ENCODE data around the gene GPAT3. TPM values are rescaled to one million over a fixed set of nuclear protein-coding genes. Genes with fewer than 3 reads are reported as not detected.

GPAT3 gene
- total RNA-seq, 4 donors from 2014 or later = 4.4 to 37.5 (median 10.2) TPM

GRCh38 chr4:83606460-83606859, 70.6 kb downstream of the GPAT3 start:
- TF ChIP-seq CTCF (IDR thresholded peaks at IDR 0.05; ENCODE audit: low read depth) = no peak

DNA sequence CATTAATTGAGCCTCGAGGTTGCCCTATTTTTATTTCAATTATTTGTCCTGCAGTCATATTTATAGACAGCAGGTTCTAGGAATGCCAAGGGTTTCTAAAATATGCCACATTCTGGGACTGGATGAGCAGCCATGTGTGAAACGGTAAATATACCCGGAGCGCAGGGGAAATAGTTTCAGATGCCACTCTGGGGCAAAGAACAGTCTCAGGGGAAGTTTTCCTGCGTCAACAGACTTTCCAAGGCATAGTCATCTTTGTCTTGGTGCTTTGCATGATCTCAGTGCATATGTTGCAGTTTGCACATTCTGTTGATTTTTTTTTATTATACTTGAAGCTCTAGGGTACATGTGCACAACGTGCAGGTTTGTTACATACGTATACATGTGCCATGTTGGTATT, 71.0 kb downstream of the GPAT3 start:
- TF ChIP-seq CTCF (IDR thresholded peaks at IDR 0.05; ENCODE audit: low read depth) = no peak

GRCh38 chr4:83609365-83609764, 73.5 kb downstream of the GPAT3 start:
- TF ChIP-seq CTCF (IDR thresholded peaks at IDR 0.05; ENCODE audit: low read depth) = no peak

- no peak for TF ChIP-seq CTCF (IDR thresholded peaks at IDR 0.05; ENCODE audit: low read depth)
These were observed 74.8 kb downstream of the GPAT3 start for GRCh38 chr4:83610729-83611128.

DNA sequence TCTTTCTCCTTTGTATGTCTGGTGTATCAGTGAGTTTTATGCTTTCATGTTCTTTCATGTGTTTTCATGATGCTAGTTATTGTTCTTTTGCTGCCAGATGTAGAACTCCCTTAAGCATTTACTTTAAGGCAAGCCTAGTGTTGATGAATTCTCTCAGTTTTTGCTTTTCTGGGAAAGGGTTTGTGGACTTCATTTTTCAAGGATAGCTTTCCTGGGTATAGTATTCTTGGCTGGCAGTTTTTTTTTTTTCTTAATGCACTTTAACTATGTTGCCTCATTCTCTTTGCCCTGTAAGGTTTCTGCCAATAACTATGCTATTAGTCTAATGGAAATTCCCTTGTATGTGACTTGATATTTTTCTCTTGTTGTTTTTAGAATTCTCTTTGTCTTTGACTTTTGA, 77.1 kb downstream of the GPAT3 start:
- no peak for TF ChIP-seq CTCF (IDR thresholded peaks at IDR 0.05; ENCODE audit: low read depth)

DNA sequence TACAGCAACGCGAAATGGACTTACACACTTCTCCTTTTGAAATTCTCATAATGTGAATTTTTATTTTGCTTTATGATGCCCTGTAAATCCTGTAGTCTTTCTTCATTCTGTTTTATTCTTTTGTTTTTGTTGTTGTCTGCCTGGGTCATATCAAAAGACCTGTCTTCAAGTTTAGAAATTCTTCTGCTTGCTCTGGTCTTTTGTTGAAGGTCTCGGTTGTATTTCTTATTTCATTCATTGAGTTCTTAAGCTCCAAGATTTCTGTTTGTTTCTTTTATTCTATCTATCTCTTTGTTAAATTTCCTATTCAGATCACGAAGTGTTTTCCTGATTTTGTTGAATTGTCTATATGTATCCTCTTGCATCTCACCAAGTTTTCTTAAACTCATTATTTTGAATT, 78.1 kb downstream of the GPAT3 start:
- TF ChIP-seq CTCF (IDR thresholded peaks at IDR 0.05; ENCODE audit: low read depth) = no peak

DNA sequence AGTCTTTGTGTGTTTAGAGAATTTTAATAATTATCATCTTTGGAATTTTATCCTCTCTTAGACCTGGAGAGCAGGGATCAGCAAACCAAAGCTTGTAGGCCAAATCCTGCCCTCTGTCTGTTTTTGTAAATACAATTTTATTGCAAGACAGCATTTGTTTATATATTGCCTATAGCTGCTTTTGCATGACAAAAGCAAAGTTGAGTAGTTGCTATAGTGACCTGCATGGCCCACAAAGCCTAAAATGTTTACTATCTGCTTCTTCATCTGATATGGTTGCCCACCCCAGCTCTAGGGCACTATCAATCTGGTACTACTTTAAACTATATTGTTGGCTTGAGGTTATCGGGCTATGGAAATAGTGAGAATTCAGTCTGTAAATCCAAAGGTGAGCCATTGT, 80.3 kb downstream of the GPAT3 start:
- TF ChIP-seq CTCF (IDR thresholded peaks at IDR 0.05; ENCODE audit: low read depth) = no peak
